Ishikawa (cell line): ENCODE measurements around the gene RNF11.

ENCODE experiments used
- MAX ChIP-seq: IDR thresholded peaks from 2 replicates; pipeline ENCODE4 v1.6.1; 2012
- RAD21 ChIP-seq: IDR thresholded peaks from 2 replicates; pipeline ENCODE4 v1.6.1; 2012; ENCODE audit warnings: low read depth
- REST ChIP-seq: IDR thresholded peaks from 2 replicates; pipeline ENCODE4 v1.6.1; 2012; ENCODE audit warnings: low read depth, mild to moderate bottlenecking
- YY1 ChIP-seq: IDR thresholded peaks from 2 replicates; pipeline ENCODE4 v1.6.1; 2012; ENCODE audit warnings: low read depth

GRCh38 chr1:51203121-51203873 is 32.8 kb upstream of the RNF11 start:
- TF ChIP-seq REST (no peak), MAX (no peak), YY1 (no peak), RAD21 (no peak)
